HepG2 (cell line): ENCODE results near the gene AMDHD1. TPM values are rescaled to one million over a fixed set of nuclear protein-coding genes. Genes with fewer than 3 reads are reported as not detected.
A peak's percentile ranks its signal among the peaks of the same experiment; 100 is the strongest.

Experiments used
- CCAR2 ChIP-seq: fragments of 200-400 bp; formaldehyde crosslinking; optimal IDR thresholded peaks from 2 replicates; pipeline ENCODE3; 2018; ENCODE audit warnings: low read depth, mild to moderate bottlenecking, low read length, moderate library complexity
- GATA4 ChIP-seq: sonication (generic); IDR thresholded peaks from 2 replicates; pipeline ENCODE4 v1.6.1; 2016; ENCODE audit warnings: antibody characterized with exemption, low read depth, borderline replicate concordance
- KDM5A ChIP-seq: fragments of 200-600 bp; sonication (generic); IDR thresholded peaks from 2 replicates; pipeline ENCODE4 v1.7.0; 2018; ENCODE audit warnings: antibody characterized with exemption, mild to moderate bottlenecking, low read length, borderline replicate concordance
- KDM5B ChIP-seq: sonication (generic); formaldehyde crosslinking; IDR thresholded peaks from 2 replicates; pipeline ENCODE4 v1.4.0; 2020; ENCODE audit warnings: missing genetic modification reagents, mild to moderate bottlenecking, borderline replicate concordance
- MXD4 ChIP-seq: IDR thresholded peaks from 2 replicates; pipeline ENCODE4 v1.6.1; 2016; ENCODE audit warnings: mild to moderate bottlenecking, missing biosample characterization, missing genetic modification reagents
- NAIF1 ChIP-seq: sonication (generic); formaldehyde crosslinking; IDR thresholded peaks from 2 replicates; pipeline ENCODE4 v1.5.0; 2020; ENCODE audit warnings: mild to moderate bottlenecking, missing genetic modification reagents, borderline replicate concordance
- NFIB ChIP-seq: sonication (generic); formaldehyde crosslinking; IDR thresholded peaks from 2 replicates; pipeline ENCODE4 v1.9.0; 2021; ENCODE audit warnings: missing genetic modification reagents, mild to moderate bottlenecking, borderline replicate concordance
- NFKBIZ ChIP-seq: IDR thresholded peaks from 2 replicates; pipeline ENCODE4 v1.6.1; 2018; ENCODE audit warnings: missing genetic modification reagents, missing compliant biosample characterization
- PITX1 ChIP-seq: sonication (generic); formaldehyde crosslinking; IDR thresholded peaks from 2 replicates; pipeline ENCODE4 v1.5.1; 2020; ENCODE audit warnings: mild to moderate bottlenecking, missing genetic modification reagents
- RXRB ChIP-seq: IDR thresholded peaks from 2 replicates; pipeline ENCODE4 v1.6.1; 2016; ENCODE audit warnings: borderline replicate concordance, missing genetic modification reagents, missing compliant biosample characterization
- SCMH1 ChIP-seq: sonication (generic); formaldehyde crosslinking; IDR thresholded peaks from 2 replicates; pipeline ENCODE4 v1.9.0; 2021; ENCODE audit warnings: missing genetic modification reagents, mild to moderate bottlenecking, borderline replicate concordance
- SMAD1 ChIP-seq: sonication (generic); formaldehyde crosslinking; IDR thresholded peaks from 2 replicates; pipeline ENCODE4 v1.4.0; 2020; ENCODE audit warnings: missing genetic modification reagents, low read depth, mild to moderate bottlenecking, borderline replicate concordance
- SMARCC2 ChIP-seq: fragments of 450-650 bp; IDR thresholded peaks from 2 replicates; pipeline ENCODE4 v1.6.1; 2017; ENCODE audit warnings: antibody characterized with exemption, mild to moderate bottlenecking
- SRF ChIP-seq: IDR thresholded peaks from 2 replicates; pipeline ENCODE4 v1.6.1; 2011; ENCODE audit warnings: mild to moderate bottlenecking, low read depth, low read length, moderate library complexity
- TEAD2 ChIP-seq: sonication (generic); formaldehyde crosslinking; IDR thresholded peaks from 2 replicates; pipeline ENCODE4 v1.9.0; 2021; ENCODE audit warnings: missing genetic modification reagents
- ZNF224 ChIP-seq: sonication (generic); formaldehyde crosslinking; IDR thresholded peaks from 2 replicates; pipeline ENCODE4 v1.5.0; 2020; ENCODE audit warnings: mild to moderate bottlenecking, missing genetic modification reagents
- ZNF775 ChIP-seq: sonication (generic); formaldehyde crosslinking; IDR thresholded peaks from 2 replicates; pipeline ENCODE4 v1.4.0; 2020; ENCODE audit warnings: missing genetic modification reagents, mild to moderate bottlenecking, moderate library complexity, borderline replicate concordance
- polyA plus RNA-seq, 8 experiments: library from polyadenylated mRNA; depleted of rRNA in 3 of 8; stranded (reverse) in 7 of 8; unstranded in 1 of 8; fragments of >200 nt; fragmentation: Illumina TruSeq in 4 of 8; extraction: Trizol in 4 of 8; gene quantifications; 2 replicates each; pipeline versions ENCODE4 v1.2.1 to v1.2.3, GENCODE V29; 2011 to 2016; ENCODE audit warnings: low read depth in 4 of 8, missing spikeins in 1 of 8, mixed read lengths in 1 of 8; ENCODE audit not compliant: insufficient read depth in 1 of 8
- total RNA-seq, 5 experiments: library from RNA; depleted of rRNA; stranded (reverse); fragments of >200 nt; fragmentation: Illumina TruSeq; extraction: Trizol; gene quantifications; 2 replicates each; pipeline ENCODE4 v1.2.3, GENCODE V29; 2016; ENCODE audit warnings: low read depth in 1 of 5
- TF ChIP-seq, protein P1 (sequence below): IDR thresholded peaks from 2 replicates; pipeline ENCODE4 v1.6.1; 2016; ENCODE audit warnings: mild to moderate bottlenecking
- TF ChIP-seq, protein P2 (sequence below): sonication (generic); formaldehyde crosslinking; conservative IDR thresholded peaks from 2 replicates; pipeline ENCODE4 v1.5.0; 2020; ENCODE audit warnings: missing genetic modification reagents
- TF ChIP-seq, protein P3 (sequence below): sonication (generic); formaldehyde crosslinking; IDR thresholded peaks from 2 replicates; pipeline ENCODE4 v1.8.0; 2022; ENCODE audit warnings: missing genetic modification reagents, mild to moderate bottlenecking, moderate library complexity, borderline replicate concordance
- TF ChIP-seq, protein P4 (sequence below): sonication (generic); formaldehyde crosslinking; IDR thresholded peaks from 2 replicates; pipeline ENCODE4 v1.4.0; 2020; ENCODE audit warnings: mild to moderate bottlenecking, missing genetic modification reagents
- TF ChIP-seq, protein P5 (sequence below): sonication (generic); formaldehyde crosslinking; IDR thresholded peaks from 2 replicates; pipeline ENCODE4 v1.4.0; 2020; ENCODE audit warnings: mild to moderate bottlenecking, low read depth, missing genetic modification reagents

The AMDHD1 gene
- total and polyA plus RNA-seq, 2 of the 13 experiments (the other 11 are each of a cell fraction or from before 2014, with no cell fraction given): 6.5 to 29.6 TPM

DNA sequence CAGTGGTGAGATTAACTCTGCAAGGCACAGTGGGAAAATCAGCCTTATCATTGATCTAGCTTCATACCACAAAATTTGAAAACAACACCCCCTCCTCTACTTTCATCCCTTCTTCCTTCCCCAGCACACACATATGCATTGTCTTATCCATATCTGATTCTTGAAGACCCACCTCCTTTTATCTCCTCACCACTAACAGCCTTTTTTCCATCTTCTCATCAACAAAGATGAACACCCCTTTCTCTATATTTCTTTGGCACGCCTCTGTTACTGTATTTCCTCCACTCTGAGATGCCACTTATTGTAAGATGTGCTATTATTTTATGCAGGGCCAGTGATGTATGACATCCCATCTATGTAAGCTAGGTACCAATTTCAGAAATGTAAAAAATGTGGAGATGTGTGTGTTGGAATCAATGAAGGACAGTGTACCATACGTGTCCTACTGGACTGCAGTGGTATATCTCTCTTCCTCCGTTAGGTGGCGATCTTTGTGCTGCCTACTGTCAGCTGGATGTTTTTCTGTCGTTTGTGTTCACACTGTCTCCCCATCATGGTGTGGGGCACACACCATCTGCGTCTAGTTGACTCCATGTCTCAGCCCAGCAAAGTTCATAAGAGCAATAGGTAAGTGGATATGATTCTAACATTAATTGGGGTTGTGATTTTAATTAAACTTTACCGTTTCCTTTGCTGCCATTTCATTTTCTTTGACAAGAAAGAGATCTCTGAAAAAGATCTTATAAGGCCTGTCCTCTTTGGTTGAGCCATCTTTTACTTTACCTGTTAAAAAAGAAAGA lies 24.7 kb upstream of the AMDHD1 start (continued):
- TF ChIP-seq KDM5A (no peak), GATA4 (no peak), CCAR2 (no peak), NFIB (no peak), SRF (no peak), SCMH1 (CRISPR knock-in tag) (no peak), SMARCC2 (no peak), TEAD2 (no peak), KDM5B (CRISPR knock-in tag) (no peak), RXRB (CRISPR knock-in tag) (peak; percentile 30; the same call in 1 of the 2 replicates), PITX1 (no peak), ZNF224 (CRISPR knock-in tag) (no peak), MXD4 (CRISPR knock-in tag) (no peak), SMAD1 (CRISPR knock-in tag) (no peak), ZNF775 (CRISPR knock-in tag) (no peak), NFKBIZ (CRISPR knock-in tag) (no peak), NAIF1 (CRISPR knock-in tag) (no peak)
- TF ChIP-seq, protein P1, sequence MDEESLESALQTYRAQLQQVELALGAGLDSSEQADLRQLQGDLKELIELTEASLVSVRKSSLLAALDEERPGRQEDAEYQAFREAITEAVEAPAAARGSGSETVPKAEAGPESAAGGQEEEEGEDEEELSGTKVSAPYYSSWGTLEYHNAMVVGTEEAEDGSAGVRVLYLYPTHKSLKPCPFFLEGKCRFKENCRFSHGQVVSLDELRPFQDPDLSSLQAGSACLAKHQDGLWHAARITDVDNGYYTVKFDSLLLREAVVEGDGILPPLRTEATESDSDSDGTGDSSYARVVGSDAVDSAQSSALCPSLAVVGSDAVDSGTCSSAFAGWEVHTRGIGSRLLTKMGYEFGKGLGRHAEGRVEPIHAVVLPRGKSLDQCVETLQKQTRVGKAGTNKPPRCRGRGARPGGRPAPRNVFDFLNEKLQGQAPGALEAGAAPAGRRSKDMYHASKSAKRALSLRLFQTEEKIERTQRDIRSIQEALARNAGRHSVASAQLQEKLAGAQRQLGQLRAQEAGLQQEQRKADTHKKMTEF: no peak
- TF ChIP-seq, protein P2, sequence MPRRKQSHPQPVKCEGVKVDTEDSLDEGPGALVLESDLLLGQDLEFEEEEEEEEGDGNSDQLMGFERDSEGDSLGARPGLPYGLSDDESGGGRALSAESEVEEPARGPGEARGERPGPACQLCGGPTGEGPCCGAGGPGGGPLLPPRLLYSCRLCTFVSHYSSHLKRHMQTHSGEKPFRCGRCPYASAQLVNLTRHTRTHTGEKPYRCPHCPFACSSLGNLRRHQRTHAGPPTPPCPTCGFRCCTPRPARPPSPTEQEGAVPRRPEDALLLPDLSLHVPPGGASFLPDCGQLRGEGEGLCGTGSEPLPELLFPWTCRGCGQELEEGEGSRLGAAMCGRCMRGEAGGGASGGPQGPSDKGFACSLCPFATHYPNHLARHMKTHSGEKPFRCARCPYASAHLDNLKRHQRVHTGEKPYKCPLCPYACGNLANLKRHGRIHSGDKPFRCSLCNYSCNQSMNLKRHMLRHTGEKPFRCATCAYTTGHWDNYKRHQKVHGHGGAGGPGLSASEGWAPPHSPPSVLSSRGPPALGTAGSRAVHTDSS: no peak
- TF ChIP-seq, protein P3, sequence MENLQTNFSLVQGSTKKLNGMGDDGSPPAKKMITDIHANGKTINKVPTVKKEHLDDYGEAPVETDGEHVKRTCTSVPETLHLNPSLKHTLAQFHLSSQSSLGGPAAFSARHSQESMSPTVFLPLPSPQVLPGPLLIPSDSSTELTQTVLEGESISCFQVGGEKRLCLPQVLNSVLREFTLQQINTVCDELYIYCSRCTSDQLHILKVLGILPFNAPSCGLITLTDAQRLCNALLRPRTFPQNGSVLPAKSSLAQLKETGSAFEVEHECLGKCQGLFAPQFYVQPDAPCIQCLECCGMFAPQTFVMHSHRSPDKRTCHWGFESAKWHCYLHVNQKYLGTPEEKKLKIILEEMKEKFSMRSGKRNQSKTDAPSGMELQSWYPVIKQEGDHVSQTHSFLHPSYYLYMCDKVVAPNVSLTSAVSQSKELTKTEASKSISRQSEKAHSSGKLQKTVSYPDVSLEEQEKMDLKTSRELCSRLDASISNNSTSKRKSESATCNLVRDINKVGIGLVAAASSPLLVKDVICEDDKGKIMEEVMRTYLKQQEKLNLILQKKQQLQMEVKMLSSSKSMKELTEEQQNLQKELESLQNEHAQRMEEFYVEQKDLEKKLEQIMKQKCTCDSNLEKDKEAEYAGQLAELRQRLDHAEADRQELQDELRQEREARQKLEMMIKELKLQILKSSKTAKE: no peak
- TF ChIP-seq, protein P4, sequence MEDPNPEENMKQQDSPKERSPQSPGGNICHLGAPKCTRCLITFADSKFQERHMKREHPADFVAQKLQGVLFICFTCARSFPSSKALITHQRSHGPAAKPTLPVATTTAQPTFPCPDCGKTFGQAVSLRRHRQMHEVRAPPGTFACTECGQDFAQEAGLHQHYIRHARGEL (CRISPR knock-in tag): no peak
- TF ChIP-seq, protein P5, sequence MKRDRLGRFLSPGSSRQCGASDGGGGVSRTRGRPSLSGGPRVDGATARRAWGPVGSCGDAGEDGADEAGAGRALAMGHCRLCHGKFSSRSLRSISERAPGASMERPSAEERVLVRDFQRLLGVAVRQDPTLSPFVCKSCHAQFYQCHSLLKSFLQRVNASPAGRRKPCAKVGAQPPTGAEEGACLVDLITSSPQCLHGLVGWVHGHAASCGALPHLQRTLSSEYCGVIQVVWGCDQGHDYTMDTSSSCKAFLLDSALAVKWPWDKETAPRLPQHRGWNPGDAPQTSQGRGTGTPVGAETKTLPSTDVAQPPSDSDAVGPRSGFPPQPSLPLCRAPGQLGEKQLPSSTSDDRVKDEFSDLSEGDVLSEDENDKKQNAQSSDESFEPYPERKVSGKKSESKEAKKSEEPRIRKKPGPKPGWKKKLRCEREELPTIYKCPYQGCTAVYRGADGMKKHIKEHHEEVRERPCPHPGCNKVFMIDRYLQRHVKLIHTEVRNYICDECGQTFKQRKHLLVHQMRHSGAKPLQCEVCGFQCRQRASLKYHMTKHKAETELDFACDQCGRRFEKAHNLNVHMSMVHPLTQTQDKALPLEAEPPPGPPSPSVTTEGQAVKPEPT (CRISPR knock-in tag): no peak
